GM19452 (cell line): ENCODE measurements around the gene PRSS56.
"Not testable (repeated sequence)": the region's sequence is repeated elsewhere in the genome, so short reads cannot be mapped to it uniquely, and the experiment has no call there.

Experiments
- ATAC-seq: cut with Tn5 transposase; IDR thresholded peaks from one replicate; pipeline ENCODE4 v1.9.1; 2021; ENCODE audit not compliant: unreplicated experiment

Gene PRSS56

GRCh38 chr2:232524771-232525170 is 4.6 kb downstream of the PRSS56 start:
- ATAC-seq, result no peak

GRCh38 chr2:232525199-232525598 is 5.0 kb downstream of the PRSS56 start:
- no peak for ATAC-seq

- no peak for ATAC-seq
Observed at GRCh38 chr2:232525791-232526371, 5.7 kb downstream of the PRSS56 start, which contains the start of gene CHRND. CHRND (plus strand) TSS chr2:232526160; CDS start chr2:232526216, 56 bp downstream.

- no peak for ATAC-seq
Observed at GRCh38 chr2:232526372-232526941, 6.3 kb downstream of the PRSS56 start.

- ATAC-seq, result no peak
Observed at GRCh38 chr2:232527905-232528470, 7.8 kb downstream of the PRSS56 start.

GRCh38 chr2:232528746-232529460 is 8.7 kb downstream of the PRSS56 start:
- no peak for ATAC-seq

GRCh38 chr2:232529806-232530547 is 9.8 kb downstream of the PRSS56 start:
- no peak for ATAC-seq

GRCh38 chr2:232530626-232531260 is 10.6 kb downstream of the PRSS56 start:
- no peak for ATAC-seq

- ATAC-seq, result no peak
Observed at GRCh38 chr2:232532419-232532818, 12.2 kb downstream of the PRSS56 start.

- not testable (repeated sequence) for ATAC-seq
Observed at GRCh38 chr2:232532821-232533220, 12.6 kb downstream of the PRSS56 start.

GRCh38 chr2:232533944-232534710 is 13.9 kb downstream of the PRSS56 start:
- no peak for ATAC-seq

GRCh38 chr2:232534940-232535651 is 14.9 kb downstream of the PRSS56 start:
- no peak for ATAC-seq

- no peak for ATAC-seq
Observed at GRCh38 chr2:232535761-232536530, 15.8 kb downstream of the PRSS56 start.

GRCh38 chr2:232537079-232537478 is 16.9 kb downstream of the PRSS56 start:
- ATAC-seq, result no peak

GRCh38 chr2:232537499-232537898 is 17.3 kb downstream of the PRSS56 start:
- no peak for ATAC-seq

- ATAC-seq, result no peak
Observed at GRCh38 chr2:232538671-232539070, 18.5 kb downstream of the PRSS56 start.

GRCh38 chr2:232539298-232540231 is 19.4 kb downstream of the PRSS56 start, which contains the start of gene CHRNG:
CHRNG (plus strand) TSS chr2:232539692; CDS start chr2:232539748, 56 bp downstream.
- no peak for ATAC-seq
